Hematopoietic multipotent progenitor cell treated with erythropoietin and hydrocortisone succinate and interleukin-3 and kit ligand, for 6 days (in vitro differentiated cells): ENCODE data around the gene ARHGAP30.
A peak's percentile ranks its signal among the peaks of the same experiment; 100 is the strongest.
"Not testable (repeated sequence)": the region's sequence is repeated elsewhere in the genome, so short reads cannot be mapped to it uniquely, and the experiment has no call there.

Experiments
- DNase-seq: peaks from one replicate; pipeline ENCODE4 v3.0.0-alpha.2; 2015

Gene ARHGAP30

DNA sequence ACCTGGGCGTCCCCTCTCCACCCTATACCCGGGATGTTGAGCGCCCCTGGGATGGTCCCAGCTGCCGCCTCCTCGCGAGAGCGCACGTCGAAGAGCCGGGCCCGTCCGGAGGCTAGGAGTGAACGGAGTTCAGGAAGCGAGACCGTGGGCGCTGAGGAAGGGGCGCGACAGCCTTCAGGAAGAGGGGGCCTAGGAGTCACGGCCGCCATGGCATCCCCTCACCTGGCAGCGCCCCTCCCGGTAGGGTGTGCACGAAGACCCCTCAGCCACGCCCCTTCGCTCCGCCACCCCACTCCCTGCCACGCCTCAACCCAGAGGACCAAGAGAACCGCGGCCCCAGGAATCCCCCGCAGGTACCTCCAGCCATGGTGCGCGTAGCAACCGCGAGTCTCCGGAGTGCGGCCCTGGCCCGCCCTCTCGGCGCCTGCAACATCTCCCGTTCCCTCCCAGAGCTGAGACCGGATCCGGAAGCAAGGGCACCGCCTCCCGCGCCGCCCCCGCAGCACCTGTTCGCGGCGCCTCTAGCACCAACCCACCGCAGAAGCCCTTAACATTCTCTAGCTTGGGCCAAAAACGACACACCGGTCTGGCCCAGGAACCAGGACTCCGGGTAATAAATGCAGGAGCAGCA is 31.1 kb downstream of the ARHGAP30 start, which contains the start of gene TSTD1:
TSTD1 (minus strand) TSS at position 442 of the 631 bp plus-strand sequence; CDS start at position 367, 75 bp downstream.
- peak; percentile 84 for DNase-seq

DNA sequence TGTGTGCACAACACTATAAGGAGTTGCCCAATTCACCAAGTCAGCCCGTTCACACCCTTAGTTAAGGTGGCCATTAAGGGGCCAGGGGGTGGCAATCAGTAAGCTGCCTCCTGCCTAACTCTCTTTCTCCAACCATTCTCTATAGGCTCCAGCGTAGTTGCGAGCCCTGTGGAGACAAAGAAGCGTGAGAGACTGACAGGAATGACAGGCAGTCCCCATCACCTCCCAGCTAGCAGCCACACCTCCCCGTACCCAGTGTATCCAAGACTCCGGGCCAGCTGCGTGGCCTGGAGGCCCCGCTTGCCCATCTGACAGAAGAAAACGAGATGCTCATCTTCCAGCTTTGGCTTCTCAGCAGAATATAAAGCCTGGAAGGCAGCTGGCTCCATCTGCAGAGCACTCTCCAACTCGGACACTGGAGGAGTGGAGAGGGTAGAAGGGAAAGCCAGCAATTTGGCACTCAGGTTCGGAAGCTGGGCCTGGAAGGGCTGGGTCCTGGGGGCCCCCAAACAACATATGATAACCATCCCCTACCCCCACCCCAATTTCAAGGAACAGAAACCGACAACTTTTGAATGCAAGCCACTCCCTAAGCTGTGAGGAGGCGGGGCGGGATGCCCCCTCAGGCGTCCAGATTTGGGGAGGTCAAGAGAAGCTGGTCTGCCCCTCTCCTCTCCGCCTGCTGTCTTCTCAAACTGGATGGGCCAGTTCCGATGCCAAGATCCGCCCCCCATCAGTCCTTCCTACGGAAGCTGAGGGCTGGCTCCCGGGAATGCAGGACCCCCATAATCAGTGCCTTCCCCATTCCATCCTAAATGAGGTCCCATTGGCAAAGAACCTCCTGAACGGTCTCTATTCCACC is 31.8 kb downstream of the ARHGAP30 start:
- no peak for DNase-seq

DNA sequence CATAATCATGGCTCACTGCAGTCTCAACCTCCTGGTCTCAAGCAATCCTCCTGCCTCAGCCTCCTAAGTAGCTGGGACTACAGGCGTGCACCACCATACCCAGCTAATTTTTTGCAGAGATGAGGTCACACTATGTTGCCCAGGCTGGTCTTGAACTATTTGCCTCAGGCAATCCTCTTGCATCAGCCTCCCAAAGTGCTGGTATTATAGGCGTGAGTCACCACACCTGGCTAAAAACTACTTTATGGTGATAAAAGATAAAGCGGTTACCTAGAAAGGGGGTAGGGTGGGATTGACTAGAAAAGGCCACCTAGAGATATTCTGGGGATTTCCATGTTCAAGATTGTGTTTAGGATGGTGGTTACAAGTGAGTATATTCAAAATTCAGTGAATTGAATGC is 35.9 kb downstream of the ARHGAP30 start:
- DNase-seq = no peak

DNA sequence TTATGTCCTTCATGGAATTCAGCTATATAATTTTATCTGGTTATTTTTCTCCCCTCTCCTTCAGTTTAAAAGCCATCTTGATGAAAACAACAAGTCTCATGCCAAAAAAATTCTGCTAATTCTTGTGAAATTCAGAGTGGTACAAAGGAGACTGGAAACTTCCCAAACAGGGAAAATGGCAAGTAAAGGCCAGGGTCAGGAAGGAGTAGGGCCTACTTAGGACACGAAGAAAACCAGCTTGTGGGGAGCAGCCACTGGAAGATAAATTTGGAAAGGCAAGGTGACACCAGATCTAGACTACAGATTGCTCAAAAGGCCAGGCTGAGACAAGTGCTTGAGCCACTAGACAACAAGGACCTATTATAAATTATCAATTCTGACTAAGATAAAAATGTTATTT is 37.3 kb downstream of the ARHGAP30 start:
- DNase-seq = no peak

DNA sequence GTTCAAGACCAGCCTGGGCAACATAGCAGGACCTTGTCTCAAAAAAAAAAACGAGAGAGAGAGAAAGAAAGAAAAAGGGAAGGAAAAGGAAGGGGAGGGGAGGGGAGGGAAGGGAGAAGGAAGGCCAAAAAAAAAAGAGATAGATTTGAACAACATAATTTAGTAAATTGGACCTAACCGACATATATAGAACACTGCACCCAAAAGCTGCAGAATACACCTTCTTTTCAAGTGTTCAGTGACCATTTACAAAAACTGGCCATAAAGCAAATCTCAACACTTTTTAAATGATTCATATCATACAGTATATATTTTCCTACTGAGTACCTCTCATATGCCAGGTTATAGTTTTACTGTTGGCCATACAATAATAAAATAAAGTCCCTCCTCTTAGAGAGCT is 37.8 kb downstream of the ARHGAP30 start:
- no peak for DNase-seq

DNA sequence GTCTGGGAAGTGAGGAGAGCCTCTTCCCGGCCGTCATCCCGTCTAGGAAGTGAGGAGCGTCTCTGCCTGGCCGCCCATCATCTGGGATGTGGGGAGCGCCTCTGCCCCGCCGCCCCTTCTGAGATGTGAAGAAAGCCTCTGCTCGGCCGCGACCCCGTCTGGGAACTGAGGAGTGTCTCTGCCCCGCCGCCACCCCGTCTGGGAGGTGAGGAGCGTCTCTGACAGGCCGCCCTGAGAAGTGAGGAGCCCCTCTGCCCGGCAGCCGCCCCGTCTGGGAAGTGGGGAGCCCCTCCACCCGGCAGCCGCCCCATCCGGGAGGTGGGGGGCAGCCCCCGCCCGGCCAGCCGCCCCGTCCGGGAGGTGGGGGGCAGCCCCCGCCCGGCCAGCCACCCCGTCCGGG is 40.2 kb downstream of the ARHGAP30 start:
- DNase-seq = not testable (repeated sequence)

DNA sequence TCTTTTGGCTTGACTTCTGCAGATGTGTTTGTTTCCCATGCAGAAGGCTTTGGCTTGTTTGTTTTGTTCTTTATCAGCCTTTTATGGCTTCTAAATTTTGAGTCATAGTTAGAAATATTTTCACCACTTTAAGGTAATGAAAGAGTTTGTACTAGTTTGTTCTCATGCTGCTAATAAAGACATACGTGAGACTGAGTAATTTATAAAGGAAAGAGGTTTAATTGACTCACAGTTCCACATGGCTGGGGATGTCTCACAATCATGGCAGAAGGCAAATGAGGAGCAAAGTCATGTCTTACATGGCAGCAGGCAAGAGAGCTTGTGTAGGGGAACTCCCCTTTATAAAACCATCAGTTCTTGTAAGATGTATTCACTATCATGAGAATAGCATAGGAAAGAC is 42.7 kb downstream of the ARHGAP30 start:
- DNase-seq = not testable (repeated sequence)

DNA sequence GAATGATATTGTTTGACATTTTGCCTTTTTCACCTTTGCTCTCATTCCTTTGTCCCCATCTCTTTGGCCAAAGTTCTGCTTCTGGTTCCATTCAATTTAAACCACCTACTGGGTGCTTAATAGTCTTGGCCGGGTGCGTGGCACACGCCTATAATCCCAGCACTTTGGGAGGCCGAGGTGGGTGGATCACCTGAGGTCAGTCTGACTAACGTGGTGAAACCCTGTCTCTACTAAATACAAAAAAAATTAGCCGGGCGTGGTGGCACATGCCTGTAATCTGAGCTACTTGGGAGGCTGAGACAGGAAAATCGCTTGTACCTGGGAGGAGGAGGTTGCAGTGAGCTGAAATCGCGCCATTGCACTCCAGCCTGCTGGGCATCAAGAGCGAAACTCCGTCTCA is 47.3 kb downstream of the ARHGAP30 start:
- DNase-seq = not testable (repeated sequence)

DNA sequence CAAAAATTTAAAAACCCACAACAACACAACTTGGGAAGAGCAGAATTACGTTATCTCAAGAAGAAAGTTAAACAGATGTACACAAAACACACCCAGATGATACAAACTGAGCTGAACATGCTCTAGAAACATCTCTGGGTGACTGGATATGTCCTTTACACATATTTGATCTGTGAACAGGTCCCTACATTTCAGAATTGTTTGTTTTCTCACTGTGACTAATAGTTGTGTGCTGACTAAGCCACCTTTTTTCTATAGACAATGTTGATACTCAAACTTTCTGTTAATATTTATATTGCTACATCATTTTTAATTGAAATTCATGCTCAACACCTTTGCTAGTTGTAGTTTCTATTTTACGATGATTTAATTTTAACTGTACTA is 47.7 kb downstream of the ARHGAP30 start:
- DNase-seq = peak; percentile 31

DNA sequence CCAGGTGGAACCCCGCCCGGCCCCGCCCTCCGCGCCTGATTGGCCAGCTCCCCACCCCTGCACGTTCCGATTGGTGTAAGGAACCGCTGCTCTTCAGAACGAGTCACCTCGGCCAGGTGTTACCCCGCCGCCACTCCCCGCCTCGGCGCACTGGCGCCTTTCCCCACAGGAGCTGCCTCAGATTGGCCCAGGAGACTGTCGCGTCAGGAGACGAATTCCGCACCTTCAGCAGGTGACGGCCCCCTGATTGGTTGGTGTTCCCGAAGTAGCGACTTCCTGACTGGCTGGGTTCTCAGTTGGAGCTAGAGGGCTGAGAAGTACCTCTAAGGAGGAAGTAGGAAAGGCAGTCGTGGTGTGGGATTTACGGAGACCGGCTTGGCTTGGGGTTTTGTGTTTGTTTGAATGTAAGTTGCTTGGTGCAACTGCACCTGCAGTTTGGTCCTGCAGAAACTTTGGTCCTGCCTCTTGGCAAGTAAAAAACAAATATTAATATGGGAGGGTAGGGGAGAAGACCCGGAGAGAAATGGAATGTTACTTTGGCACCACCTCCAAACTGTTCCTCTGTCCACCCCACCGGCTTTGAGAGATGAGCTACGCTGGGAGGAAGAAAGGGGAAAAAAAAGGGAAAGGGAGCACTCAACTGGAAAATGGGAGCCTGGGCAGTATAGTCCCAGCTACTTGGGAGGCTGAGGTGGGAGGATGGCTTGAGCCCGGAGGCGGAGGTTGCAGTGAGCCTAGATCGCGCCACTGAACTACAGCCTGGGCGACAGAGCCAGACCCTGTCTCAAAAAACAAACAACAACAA is 48.3 kb downstream of the ARHGAP30 start:
- DNase-seq = peak; percentile 93

DNA sequence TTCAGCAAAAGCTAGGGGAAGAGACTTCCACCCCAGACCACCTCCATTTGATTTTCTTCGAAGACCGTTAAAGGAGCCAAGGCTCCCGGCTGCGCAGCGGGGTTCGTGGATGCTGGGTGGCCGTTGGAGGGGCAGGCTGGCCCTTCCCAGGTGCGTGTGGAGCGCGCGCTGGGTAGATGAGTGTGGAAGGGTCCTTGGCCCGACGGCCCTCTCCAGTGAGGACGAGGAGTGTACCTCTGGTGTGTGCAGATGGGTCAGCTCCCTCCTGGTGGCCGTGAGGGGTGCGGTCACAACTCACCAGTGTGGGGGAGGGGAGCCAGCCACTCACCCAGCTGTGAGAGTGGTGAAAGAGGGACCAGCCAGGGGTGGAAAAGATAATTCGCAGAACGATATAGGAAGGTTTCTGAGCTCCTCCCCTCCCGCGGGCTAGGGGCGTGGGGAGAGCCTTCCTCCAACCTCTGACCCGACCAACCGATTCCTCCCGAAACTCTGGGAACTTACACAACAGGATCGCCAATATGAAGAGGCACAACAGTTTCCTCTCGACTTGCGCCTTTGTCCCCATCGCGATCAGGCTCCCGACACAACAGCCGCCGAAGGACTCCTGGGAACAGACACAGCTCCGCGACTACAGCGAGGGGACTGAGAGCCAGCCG is 49.1 kb downstream of the ARHGAP30 start, which contains the start of gene F11R:
F11R (minus strand) TSS at position 644 of the 656 bp plus-strand sequence; CDS start at position 565, 79 bp downstream.
- DNase-seq = peak; percentile 86

DNA sequence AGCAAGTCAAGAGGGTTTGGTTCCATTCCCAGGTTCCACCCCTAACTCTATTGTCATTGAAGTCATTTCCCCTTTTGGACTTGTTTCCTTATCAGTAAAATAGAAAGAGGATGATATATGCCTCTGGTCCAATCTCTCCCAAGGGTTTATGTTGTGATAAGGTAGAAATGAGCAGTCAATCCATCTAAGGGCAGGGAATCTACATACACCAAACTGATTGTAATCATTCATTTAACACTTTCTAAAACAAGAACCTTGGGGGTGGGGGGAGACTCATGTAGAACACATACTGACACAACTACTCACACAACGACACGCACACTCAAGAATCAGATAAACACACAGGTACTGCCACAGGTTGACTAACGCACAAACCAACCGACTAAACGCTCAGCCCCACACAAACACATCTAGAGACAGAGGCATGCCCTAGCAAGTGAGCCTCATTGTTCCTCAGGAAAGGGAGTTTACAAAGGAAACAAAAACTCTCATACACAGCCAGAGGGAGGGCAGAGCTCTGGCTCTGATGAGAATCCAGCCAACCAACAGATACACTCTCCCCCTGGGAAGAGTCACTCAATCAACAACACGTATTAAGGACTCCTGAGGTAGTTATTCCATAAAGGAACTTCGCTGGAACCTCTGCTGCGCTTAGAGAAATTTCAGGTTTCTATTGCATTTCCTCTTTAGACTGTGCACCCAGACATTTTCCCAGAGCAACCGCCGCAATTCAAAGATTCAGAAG is 49.8 kb downstream of the ARHGAP30 start:
- DNase-seq = peak; percentile 43

DNA sequence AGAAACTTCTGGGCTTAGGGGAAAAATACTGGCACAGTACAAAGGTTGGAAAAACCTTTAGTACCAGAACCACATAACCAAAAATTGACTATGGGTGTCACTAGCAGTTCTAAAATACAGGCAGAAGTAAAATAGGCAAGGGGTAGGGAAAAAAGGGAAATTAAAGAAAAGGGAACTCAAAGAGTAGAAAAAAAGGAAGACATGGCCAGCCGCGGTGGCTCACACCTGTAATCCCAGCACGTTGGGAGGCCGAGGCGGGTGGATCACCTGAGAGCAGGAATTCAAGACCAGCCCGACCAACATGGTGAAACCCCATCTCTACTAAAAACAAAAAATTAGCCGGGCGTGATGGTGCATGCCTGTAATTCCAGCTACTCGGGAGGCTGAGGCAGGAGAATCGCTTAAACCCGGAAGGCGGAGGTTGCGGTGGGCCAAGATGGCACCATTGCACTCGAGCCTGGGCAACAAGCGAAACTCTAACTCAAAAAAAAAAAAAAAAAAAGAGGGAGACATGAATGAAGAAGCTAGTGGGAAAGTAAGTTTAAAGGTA is 50.5 kb downstream of the ARHGAP30 start:
- not testable (repeated sequence) for DNase-seq

DNA sequence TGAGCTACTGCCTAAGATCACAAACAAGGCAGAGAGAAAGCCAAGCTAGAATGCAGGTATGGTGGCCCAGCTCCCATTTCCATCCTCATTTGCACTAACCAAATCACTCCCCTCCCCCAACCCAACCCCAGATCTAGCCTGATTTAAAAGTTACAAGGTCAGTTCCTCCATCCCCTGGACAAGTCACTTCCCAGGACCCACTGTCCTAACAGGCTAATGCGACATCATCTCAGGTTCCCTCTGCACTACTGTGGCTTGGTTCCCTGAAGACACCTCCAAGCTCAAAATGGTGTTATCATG is 51.1 kb downstream of the ARHGAP30 start:
- no peak for DNase-seq

DNA sequence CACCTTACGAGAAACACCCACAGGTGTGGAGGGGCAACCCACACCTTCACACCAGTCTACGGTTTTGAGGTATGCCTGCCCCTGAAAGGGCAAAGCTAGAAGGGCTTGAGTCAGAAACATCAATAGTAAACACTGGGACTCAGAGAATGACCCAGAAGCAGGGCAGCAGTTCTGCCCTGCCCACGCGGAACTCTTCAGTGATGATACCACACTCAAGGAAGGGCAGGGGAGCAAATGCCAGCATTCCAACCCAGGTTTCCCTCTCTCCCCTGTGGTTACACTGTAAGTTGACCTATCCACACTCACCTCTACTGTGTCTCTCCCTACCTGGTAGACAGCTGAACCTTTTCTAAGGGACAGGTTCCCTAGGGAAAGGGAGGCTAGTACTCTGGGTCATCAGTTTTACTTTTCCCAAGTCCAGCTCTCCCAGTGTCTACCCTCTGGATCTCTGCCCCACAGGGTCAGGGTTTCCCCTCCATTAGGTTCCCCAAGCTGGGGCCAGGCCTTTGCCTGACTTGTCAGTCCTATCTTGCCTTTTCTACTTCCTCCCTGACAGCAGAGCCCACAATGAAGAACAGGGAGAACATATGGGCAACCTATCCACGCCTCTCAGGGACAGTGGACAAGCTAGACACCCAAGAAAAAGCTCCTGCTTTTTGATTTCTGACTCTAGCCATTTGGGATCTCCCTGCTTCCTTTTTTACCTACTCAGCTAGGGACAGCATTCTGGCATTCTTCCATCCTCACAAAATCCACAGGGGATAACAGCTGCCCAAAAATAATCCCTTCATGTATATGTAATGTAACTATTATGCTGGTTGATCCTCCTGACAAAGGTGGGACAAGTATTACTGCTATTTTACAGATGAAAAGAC is 51.7 kb downstream of the ARHGAP30 start:
- DNase-seq = peak; percentile 27

DNA sequence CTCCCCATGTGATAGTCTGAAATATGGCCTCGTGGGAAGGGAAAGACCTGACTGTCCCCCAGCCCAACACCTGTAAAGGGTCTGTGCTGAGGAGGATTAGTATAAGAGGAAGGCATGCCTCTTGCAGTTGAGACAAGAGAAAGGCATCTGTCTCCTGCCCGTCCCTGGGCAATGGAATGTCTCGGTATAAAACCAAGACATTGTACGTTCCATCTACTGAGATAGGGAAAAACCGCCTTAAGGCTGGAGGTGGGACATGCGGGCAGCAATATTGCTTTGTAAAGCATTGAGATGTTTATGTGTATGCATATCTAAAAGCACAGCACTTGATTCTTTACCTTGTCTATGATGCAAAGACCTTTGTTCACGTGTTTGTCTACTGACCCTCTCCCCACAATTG is 52.5 kb downstream of the ARHGAP30 start:
- DNase-seq = not testable (repeated sequence)

DNA sequence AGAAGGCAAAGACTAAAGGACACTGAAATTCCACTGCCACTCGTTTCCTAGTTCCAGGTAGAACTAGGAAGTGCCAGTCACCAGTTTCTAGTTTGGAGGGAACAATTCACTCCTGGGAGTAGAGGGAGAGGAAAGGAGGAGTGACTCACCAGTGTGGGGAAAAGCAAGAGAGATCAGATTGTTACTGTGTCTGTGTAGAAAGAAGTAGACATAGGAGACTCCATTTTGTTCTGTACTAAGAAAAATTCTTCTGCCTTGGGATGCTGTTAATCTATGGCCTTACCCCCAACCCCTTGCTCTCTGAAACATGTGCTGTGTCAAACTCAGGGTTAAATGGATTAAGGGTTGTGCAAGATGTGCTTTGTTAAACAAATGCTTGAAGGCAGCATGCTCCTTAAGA is 53.0 kb downstream of the ARHGAP30 start:
- not testable (repeated sequence) for DNase-seq

DNA sequence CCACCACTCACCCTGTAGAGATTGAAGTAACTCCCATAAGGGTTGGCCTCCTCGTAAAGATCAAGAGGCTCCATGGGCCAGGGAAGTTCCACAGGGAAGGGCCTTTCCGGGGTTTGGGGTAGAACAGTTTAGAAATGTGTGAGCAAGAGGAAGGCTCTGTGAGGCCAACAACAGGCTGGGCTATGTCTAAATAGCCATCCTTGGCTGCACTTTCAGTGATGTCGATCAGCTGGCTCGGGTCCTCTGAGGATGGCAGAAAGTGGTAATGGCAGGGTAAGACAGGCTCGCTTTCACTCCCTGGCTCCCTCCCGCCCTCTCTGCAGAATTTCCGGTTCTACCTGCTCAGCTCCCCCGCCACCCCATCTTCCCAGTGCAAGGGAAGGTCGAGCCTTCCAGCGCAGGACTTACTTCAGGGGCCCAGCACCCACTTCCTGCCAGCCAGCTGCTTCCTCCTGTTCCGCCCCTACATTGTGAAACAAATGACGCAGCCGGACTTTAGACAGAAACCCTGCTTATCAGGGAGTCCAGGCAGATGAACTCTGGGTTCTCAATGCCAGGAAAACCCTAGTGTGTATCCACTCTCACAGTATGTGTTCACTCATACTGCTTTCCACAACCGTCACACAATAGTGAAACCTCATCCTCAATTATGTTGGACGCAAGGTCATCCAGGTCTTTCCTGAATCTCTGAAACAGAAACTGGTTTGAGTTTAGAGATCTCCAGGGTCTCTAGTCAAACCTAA is 56.0 kb downstream of the ARHGAP30 start:
- peak; percentile 97 for DNase-seq

DNA sequence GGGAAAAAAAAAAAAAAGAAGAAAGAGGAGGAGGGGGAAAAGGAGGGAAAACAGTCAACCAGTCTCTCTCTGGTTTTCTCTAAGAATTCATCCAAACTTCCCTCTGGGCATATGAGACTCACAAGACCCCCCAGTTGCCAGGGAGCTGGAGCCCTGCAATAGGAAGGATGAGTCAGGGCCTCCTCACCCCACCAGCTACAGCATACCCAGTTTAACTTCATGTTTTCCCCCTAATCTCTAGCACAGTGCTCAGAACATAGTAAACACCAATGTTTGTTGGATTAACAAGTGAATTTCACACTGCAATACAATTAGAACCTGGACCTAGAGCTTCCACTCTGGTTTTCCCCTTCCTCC is 56.6 kb downstream of the ARHGAP30 start:
- DNase-seq = no peak

DNA sequence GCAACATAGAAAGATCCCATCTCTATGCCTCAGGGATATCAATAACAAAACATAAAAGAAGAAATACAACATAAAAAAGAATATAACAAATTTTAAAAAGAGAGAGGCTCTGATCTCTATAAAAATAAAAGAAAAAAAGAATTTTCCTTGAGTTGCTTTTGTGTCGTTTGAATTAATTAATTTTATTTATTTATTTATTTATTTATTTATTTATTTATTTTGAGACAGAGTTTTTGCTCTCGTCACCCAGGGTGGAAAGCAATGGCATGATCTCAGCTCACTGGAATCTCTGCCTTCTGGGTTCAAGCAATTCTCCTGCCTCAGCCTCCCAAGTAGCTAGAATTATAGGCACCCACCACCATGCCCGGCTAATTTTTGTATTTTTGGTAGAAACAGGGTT is 57.3 kb downstream of the ARHGAP30 start:
- no peak for DNase-seq
